CD4-positive, alpha-beta T cell treated with Interleukin-6 for 4 hours (primary cell): ENCODE measurements around the gene PDIA6.
A peak's percentile ranks its signal among the peaks of the same experiment; 100 is the strongest.
"Not testable (repeated sequence)": the region's sequence is repeated elsewhere in the genome, so short reads cannot be mapped to it uniquely, and the experiment has no call there.

Experiments
- DNase-seq: peaks from one replicate; pipeline ENCODE4 v3.0.0-alpha.2; 2020; ENCODE audit warnings: mixed read lengths

The PDIA6 gene

DNA sequence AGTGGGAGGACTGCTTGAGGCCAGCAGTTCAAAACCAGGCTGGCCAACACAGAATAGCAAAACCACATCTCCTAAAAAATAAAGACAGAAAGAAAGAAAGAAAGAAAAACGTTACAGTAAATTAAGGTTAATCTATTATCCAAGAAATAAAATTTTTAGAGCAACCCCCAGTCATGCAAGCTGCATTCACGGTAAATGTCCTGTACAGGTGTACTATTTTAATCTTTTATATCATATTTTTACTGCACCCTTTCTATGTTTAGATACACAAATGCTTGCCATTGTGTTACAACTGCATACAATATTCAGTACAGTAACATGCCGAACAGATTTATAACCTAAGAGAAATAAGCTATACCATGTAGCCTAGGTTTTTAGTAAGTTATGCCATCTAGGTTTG lies 6.0 kb downstream of the PDIA6 start:
- DNase-seq = no peak

DNA sequence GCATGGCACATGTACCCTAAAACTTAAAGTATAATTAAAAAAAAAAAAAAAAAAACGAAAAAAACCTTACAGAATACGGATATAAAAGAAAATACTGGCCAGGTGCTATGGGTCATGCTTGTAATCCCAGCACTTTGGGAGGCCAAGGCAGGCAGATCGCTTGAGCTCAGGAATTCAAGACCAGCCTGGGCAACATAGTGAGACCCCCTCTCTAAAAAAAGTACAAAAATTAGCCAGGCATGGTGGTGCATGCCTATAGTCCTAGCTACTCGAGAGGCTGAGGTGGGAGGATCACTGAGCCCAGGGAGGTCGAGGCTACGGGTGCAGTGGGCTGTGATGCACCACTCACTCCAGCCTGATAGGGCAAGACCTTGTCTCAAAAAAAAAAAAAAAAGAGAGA lies 6.6 kb downstream of the PDIA6 start:
- not testable (repeated sequence) for DNase-seq

DNA sequence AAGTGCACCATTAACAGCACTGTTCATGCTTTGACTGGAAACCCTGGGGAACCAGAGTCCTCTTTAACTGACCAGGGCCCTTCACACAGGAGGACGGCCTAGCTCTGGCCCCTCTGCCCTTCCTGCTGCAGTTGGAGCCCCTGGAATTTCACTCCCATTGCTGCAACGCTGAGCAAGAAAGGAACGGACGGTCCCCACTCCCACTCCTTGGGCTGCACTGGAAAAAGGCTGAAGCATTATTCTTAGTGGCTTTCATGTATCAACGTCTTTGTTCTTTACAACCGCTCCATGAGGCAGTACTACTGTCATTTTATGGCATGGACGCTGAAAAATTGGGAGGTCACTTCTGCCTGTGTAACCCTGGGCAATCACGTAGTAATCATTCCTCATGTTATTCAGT lies 9.9 kb downstream of the PDIA6 start:
- no peak for DNase-seq

DNA sequence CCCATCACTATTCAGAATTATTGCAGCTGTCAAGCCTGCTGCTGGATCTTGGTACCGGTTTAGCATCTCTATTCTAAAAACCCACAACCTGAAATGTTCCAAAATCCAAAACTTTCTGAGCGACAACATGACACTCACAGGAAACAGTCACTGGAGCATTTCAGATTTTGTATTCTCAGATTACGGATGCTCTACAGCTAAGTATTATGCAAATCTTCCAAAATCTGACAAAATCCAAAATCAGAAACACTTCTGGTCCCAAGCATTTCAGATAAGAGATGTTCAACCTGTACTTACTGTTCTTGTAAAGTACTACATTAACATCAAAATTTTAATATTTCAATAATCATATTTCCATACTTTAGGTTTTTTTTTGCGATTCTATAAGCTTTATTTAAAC lies 12.4 kb downstream of the PDIA6 start:
- DNase-seq = no peak

DNA sequence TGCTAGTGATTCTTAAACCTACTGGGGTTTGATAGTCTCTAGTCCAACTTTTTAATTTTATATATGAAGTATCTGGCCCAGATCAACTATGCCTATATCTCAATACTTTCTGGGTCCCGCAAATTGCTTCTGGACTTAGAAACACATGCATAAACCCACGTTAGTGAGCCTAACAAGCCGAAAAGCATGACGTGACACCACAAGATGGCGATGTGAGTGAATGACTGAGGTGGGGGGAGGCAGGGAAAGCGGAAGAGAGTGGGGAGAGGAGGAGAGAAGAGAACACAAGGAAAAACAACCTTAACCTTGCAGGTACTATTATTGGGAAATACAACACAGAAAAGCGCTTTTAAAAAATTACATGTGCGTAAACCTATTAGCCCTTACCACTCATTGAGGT lies 13.8 kb downstream of the PDIA6 start:
- DNase-seq = no peak

DNA sequence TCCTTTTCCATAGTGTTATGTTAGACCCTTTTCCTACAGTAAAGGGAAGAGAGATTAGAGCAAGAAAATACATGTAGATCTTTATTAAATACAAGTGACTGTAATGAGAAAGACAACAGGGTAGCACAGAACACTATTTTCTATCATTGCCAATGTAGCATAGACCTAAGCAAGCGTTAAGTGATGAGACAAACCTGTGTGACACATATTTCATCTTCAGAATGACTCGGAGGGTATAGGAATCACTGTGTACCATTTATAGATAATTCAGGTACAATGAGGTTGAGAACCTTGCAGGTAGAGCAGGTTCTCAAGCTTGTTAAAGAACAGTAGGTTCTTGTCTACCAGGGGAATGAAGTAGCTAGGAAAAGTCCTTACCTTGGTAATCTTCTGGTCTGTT lies 15.9 kb downstream of the PDIA6 start:
- no peak for DNase-seq

DNA sequence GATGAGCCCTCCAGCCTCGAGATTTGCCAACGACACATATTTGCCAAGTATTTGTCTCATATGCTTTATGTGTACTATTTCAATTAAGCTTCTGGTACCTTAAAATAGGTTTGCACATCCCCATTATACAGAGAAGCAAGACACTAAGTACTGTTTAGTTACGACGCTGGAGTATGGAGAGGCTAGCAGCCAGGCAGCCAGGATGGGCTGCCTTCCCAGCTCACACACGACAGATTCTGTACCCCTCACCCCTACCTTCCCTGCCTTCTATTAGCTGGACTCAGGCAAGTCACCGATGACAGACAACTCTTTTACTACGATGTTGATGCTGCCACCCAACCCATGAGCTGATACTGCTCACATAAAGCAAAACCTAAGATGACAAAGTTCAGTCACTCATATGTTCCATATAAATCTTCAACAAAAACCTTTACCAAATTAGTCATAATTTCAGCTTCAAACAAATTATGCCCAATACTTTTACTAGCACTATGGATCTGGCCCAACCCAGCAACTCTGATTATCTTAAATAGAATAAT lies 17.0 kb downstream of the PDIA6 start:
- no peak for DNase-seq

DNA sequence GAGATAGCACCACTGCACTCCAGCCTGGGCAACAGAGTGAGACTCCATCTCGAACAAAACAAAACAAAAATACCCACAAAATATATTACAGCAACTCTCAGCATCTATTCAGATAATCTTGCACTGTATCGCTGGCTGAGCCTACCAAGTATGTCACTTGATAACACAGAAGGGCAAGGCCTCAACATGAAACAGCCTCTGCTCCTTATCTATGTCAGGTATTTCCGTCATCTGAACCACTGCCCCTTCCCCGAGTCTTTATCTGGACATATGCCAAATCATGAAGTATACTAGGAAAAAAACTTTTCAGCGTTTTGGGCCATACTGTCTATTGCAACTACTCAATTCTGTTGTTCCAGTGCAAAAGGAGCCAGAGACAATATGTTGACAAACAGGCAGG lies 17.7 kb downstream of the PDIA6 start:
- DNase-seq = no peak

DNA sequence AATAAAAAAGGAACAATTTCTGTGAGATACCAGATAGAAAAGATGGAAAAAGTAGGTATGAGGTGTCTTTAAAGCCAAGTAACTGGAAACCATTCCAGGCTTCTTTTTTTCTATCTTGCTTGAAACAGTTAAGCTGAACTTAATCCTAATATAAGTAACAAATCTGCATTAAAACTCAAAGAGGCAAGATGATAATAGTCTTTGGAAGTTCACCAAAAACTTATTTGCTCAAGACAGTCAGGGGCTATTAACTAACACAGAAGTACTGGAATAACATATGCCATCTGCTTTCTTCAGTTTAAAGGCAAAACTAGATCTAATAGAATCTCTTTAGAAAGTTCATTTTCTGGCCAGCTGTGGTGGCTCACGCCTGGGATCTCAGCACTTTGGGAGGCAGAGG lies 18.8 kb downstream of the PDIA6 start:
- DNase-seq = no peak

DNA sequence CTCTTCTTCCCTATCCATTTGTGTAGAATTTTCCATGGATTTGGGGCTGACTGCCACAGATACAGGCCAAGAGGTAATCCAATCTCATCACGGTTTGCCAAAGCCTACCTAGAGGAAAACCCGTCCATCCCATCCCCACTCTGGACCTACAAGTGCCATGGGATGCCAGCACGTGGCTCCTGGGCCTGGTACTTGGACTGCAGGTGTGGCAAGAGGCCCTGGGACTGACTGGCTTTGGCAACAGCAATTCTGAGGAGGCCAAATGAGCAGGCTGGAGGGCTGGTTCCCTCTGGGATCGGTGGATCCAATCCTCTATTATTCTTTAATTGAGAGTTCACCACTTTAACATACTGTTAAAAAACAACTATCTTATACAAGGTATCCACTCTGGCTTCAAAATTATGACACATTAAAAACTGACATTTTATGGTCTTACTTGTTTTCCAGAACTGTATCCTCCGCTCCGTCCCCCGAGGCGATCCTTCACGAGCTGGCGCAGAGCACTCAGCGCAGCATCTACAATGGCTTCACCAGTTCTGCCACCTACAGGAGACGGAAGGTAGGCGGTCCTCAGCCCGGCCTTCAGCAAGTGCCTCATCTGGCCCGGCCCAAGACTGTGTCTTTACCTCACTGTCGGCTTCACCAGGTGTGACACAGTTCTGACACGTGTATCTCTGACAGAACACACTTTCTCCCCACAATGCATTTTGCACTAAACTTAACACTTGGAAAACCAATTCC lies 19.8 kb downstream of the PDIA6 start:
- no peak for DNase-seq

DNA sequence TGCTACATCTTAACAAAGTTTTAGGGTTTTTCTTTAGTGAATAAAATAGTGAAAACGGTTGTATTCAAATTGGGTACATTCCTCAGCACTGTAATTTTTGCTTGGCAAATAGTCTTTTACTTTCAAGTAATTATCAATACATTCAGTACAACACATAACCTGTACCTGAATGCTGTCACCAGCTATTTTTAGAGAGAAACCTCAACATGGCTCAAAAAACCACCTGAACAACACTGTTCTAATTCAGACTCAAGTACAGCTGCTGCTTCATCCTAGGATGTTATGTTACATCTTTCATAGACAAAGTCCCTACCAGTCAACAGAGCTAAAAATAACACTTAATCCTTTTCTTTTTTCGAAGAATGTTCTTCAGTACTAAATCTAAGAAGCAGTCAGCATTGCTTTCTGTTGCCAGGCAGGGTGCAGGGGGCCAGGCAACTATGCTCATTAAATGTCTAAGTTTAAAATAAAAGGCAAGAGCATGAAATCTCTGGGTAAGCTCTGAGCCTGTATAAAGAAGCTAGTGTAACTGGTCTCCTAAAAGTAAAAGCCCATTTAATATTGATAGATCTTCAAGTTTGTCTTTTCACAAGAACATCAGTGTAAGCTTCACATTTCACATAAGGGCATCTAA lies 20.5 kb downstream of the PDIA6 start:
- no peak for DNase-seq

DNA sequence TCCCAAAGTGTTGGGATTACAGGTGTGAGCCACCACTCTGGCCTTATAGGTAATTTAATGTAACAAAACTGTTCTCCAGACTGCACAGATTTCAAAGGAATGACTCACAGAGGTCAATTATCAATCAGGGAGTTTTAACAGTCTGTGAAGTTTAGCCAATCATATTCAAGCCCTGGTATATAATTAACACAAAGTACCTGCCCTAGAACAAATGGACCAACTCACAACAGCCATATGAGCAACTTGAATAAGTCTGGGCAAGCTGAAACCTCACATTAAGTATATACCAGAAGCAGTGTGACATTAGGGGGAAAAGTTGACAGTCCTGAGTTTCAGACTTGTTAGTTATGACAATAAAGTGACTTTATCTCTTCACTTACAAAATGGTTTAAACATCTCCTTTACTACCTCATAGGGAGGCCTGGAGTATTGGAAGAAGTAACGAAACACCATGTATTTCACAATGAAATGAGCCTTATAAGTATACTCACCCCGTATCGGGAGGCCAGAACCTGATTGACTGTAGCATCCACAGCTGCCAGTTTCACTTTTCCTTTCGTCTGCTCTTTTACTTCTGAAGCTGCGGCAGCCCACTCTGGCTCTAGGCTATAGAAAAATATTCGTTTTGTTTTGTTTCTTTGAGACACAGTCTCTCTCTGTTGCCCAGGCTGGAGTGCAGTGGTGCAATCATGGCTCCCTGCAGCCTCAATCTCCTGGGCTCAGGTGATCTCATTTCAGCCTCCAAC lies 22.2 kb downstream of the PDIA6 start:
- no peak for DNase-seq

DNA sequence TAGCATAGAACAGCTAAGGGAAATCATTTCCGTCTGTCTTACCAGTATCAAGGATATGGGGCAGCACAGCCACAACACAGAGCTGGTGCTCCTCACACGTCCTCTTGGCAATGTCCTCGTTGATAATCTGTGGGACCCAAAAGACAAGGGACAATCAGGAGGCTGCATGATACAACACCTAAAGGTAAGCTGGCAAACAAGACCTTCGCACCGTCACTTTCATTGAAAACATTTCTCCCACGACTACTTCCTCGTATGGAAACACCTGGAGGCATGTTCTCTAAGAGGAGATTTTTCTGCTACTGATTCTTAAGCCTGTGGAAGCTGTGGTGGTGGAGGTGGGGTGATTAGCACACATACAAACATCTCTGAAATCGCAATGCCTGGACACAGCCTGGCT lies 23.7 kb downstream of the PDIA6 start:
- no peak for DNase-seq

DNA sequence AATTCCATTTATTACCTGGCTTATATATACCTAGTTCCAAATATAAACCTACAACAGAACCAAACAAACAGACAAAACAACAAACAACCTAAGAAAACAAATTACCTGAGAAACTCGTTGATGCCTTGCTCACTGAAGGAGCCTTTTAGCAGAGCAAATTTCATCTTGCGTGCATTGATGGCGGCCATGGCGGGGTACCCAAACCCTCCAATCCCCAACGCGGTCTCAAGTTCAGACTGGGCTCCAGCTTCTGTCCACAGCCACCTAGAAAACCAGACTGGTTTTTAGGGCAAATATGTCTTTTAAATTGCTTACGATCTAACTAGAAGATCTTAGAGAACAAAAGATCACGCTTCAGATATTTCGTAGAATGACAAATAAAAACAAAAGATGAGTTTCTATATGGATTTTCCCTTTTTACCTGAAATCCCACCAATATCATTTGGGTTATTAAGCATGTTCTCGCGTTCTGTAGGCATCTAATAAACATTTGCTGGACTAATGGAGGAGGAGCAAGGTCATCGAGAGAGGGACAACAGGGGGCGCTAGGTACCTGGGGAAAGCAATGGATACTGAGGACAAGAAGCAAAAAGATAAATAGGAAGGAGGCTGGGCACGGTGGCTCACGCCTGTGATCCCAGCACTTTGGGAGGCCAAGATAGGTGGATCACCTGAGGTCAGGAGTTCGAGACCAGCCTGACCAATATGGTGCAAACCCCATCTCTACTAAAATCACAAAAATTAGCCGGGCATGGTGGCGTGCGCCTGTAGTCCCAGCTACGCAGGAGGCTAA lies 25.2 kb downstream of the PDIA6 start:
- DNase-seq = peak; percentile 41

DNA sequence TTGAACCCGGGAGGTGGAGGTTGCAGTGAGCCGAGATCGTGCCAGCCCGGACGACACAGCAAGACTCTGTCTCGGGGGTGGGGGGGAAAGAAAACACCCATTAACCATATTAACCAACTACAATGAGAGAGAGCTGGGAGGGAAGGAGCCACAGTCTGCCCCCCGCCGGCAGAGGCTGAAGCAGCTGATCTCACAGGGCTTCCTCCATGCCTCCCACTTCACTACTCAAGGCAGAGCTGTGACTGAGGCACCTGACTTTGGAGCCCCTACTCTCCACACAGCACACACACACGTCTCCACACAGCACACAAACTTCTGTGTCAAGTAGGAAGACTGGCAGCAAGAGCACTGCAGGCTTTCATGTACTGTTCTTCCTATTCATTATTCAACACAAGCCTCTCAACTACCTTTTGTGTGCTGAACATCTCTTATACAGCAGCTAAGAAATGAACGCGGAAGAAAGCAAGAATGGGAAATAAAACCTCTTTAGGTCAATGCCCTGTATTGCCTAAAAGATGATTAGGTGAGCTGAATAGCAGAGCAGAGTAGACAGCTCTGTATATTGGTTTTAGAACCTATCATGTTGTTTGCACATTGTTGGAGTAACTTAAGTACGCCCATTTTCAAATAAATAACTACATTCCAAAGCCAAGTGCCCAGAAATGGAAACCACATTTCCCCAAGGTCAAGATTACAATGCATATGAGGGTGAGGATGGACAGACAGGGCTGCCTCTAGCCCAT lies 26.2 kb downstream of the PDIA6 start:
- no peak for DNase-seq

DNA sequence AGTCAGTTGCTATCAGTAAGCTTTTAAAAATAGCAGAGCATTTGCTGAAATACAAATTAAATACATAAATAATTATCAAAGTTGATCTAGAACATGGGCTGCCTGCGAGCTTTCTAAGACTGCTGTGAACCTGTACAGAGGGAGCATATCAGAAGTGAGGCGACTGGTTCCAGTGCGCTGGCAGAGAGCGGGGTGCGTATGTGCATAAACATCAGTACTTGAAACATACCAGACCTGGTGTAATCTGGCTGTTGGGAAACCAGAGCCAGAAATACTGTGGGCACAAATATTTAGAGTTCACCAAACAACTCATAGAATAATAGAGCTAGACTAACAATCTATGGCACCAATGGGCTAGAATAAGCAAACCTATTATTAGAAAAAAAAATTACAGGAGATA lies 27.3 kb downstream of the PDIA6 start:
- DNase-seq = no peak

DNA sequence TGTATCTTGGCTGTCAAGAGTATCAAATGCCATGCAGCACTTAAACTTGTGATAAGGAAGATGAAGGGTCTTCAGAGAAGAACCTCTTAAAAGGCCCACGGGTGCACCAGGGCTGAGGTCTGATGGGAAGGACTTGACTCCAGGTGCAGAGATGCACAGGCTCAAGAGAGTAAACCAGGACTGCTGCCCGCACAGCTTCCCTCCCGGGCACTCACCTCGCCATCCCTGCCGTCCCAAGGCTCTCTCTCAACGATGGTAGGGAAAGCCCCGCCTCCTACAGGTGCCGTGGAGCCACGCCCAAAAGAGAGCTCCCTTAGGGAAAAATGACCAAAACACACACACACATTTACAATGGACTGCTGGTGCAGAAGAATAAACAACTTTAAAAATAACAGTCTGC lies 27.9 kb downstream of the PDIA6 start:
- DNase-seq = no peak

DNA sequence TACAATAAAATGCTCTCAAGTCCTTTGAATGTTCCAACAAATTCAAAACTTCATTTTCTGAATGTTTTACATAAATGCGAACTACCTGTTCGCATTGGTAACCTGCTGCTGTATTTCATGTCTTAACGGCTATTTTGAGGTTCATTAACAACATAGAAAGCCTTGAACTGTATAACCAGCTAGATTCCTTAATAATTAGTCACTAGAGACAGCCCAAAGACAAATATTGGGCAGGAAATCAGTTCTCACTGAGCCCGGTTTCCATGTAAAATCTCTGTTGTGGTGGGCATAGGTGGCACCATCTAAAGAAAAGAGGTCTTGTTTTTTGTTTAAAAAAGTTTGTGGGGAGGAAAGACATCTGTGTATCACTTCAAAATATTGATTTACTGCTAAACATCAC lies 29.2 kb downstream of the PDIA6 start:
- DNase-seq = no peak

DNA sequence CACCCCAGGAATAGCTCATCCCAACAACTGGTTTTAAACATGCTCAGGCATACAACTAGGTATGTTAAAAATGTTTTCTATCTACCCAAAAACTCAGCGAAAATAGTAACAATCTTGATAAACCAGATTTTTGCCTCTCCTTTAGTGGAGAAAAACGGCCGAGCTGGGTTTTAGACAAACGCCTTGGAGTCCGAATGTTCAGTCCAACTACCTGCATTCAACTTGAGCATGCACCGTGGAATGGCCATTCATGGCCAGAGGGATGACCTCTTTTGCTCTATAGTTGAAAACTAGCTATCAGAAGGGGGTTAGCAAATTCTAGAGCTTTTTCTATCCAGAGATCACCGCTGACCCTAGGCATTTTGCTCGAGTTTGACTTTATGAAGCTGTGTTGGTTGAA lies 30.8 kb downstream of the PDIA6 start:
- no peak for DNase-seq

DNA sequence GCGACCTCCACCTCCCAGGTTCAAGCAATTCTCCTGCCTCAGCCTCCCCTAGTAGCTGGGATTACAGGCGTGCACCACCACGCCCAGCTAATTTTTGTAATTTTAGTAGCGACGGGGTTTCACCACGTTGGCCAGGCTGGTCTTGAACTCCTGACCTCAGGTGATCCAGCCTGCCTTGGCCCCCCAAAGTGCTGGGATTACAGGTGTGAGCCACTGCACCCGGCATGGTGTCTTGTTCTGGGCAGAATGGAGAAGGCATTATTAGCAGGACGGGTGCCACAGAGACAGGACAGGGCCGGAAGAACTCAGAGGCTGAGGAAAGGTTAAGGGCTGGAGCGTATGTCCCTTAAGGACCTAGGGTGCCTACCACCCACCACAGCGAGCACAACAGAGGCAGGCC lies 31.8 kb downstream of the PDIA6 start:
- DNase-seq = not testable (repeated sequence)

DNA sequence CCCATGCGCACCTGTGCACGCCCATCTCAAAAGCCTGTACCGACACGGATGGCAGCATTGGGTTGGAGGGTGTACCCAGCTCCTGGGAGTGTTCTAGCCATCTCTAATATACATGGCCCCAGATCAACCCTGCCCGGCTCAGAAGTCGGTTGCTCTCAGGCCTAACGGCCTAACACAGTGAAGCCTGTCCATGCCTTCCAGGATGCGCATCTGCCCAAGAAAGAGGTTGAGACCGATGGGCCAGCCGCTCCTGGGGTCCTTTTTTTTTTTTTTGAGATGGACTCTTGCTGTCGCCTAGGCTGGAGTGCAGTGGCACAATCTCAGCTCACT lies 32.1 kb downstream of the PDIA6 start:
- DNase-seq = no peak

DNA sequence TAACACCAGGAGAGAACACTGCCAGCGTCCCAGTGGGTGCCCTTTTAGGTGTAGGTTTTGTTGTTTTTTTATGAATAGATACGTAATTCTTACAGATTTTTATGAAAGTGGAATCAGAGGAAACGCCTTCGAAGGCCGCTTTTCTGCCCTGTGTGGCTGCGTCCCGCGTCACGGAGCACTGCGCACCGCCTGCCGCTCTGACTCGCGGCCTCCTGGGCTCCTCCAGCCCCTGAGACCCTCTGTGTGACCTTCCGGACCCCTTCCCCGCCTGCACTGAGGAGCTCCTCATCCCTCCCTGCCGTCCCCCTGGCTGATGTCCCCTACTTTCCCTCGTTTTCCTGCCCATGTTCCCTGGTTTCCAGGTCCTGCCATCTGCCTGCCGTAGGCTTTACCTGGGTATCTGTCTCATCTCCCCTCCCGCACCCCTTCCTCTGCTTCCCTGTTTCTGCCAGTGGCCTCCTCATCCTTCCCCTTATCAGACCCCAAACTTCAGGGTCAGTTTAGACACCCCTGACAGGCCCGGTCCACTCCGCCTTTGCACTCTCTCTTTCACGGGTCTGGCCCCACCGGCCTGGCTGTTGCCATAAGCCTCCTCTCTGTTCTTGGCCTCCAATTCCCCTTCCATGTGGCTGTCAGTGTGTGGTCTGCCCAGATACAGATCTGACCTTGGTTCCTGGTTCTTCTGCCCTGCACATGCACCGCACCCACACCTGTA lies 32.7 kb downstream of the PDIA6 start:
- no peak for DNase-seq
